Left colon (tissue), 2 donors: Measurements from ENCODE around the gene RXFP1. TPM values are rescaled to one million over a fixed set of nuclear protein-coding genes. Genes with fewer than 3 reads are reported as not detected.
A peak's percentile ranks its signal among the peaks of the same experiment; 100 is the strongest.
"Not testable (repeated sequence)": the region's sequence is repeated elsewhere in the genome, so short reads cannot be mapped to it uniquely, and the experiment has no call there.

Experiments used
- ATAC-seq: fragments of 200-7000 bp; cut with Tn5 transposase; one replicate; pipeline ENCODE4 v1.9.1; 2020; ENCODE audit warnings: mild to moderate bottlenecking, moderate library complexity
- DNase-seq, 2 donors: peaks; one replicate each; pipeline ENCODE4 v3.0.0-alpha.2; 2020
- intact Hi-C, 2 donors: fragments of 100-400 bp; cut with DNase I in 1 of 2; cut with micrococcal nuclease in 1 of 2; formaldehyde crosslinking; loops; one replicate each; pipeline versions ENCODE4 v1.11.2 to v1.14.0; 2022; cut with DNase I, micrococcal nuclease
- total RNA-seq, 2 donors: library from RNA; stranded (reverse); fragmentation: NEBNext Ultra II Directional; extraction: Animal tissue kit (Norgen Biotek cat#: 25700); gene quantifications; one replicate each; pipeline ENCODE4 v1.2.1, GENCODE V29; 2021
- donor health status: DM: no; HTN: no; CAD: no.
- donor health status: DM: yes; HTN: yes; CAD: no.

The RXFP1 gene
- total RNA-seq, 2 donors from 2014 or later, result 0.18 to 0.28 TPM

GRCh38 chr4:158663255-158663654 is 141.6 kb downstream of the RXFP1 start:
- intact Hi-C loops, ATAC-seq, DNase-seq: not testable (repeated sequence)

GRCh38 chr4:158663707-158664625 is 142.3 kb downstream of the RXFP1 start:
- intact Hi-C loops, ATAC-seq, DNase-seq: not testable (repeated sequence)

- no peak for DNase-seq
- ATAC-seq, result no peak
- intact Hi-C loops, result no loop called here
These were observed 143.1 kb downstream of the RXFP1 start for GRCh38 chr4:158664806-158665205.

GRCh38 chr4:158666892-158667291 is 145.2 kb downstream of the RXFP1 start:
- DNase-seq (no peak), ATAC-seq (no peak)
- intact Hi-C loops, result no loop called here

- intact Hi-C loops, result no loop called here
- ATAC-seq (no peak), DNase-seq (no peak)
These were observed 146.0 kb downstream of the RXFP1 start for GRCh38 chr4:158667651-158668198.

GRCh38 chr4:158669310-158669709 is 147.6 kb downstream of the RXFP1 start:
- ATAC-seq, result no peak
- no peak for DNase-seq
- intact Hi-C loops, result no loop called here

- ATAC-seq (peak; percentile 38), DNase-seq (peak; percentile 78)
- intact Hi-C loops, result no loop called here
These were observed 149.4 kb downstream of the RXFP1 start for GRCh38 chr4:158670975-158671664.

- intact Hi-C loops, result no loop called here
- peak; percentile 0 for ATAC-seq
- no peak for DNase-seq
These were observed 149.9 kb downstream of the RXFP1 start, which contains the start of gene C4orf46 for GRCh38 chr4:158671665-158671914. C4orf46 (minus strand) TSS chr4:158671887; CDS start chr4:158671801, 86 bp downstream.

- intact Hi-C loops, result no loop called here
- DNase-seq (peak; percentile 98 to 99), ATAC-seq (peak; percentile 88)
These were observed 150.5 kb downstream of the RXFP1 start, which contains the start of gene ETFDH for GRCh38 chr4:158671915-158672806. ETFDH (plus strand) TSS chr4:158672296; CDS start chr4:158672457, 161 bp downstream.

GRCh38 chr4:158673633-158674032 is 152.0 kb downstream of the RXFP1 start:
- no peak for ATAC-seq
- intact Hi-C loops, result no loop called here
- DNase-seq, result no peak

- no peak for DNase-seq
- intact Hi-C loops, result no loop called here
These were observed 154.4 kb downstream of the RXFP1 start for GRCh38 chr4:158676076-158676475.

GRCh38 chr4:158678767-158679166 is 157.1 kb downstream of the RXFP1 start:
- ATAC-seq, result peak; percentile 91
- DNase-seq, result no peak
- intact Hi-C loops, result no loop called here

More at GRCh38 chr4:158676076-158676475, 154.4 kb downstream of the RXFP1 start:
- ATAC-seq, result no peak

GRCh38 chr4:158681629-158682028 is 159.9 kb downstream of the RXFP1 start:
- DNase-seq (no peak), ATAC-seq (peak; percentile 57)
- intact Hi-C loops, result no loop called here

GRCh38 chr4:158682066-158682465 is 160.4 kb downstream of the RXFP1 start:
- DNase-seq, result no peak
- intact Hi-C loops, result no loop called here
- no peak for ATAC-seq

- DNase-seq (no peak), ATAC-seq (no peak)
- intact Hi-C loops, result no loop called here
These were observed 167.1 kb downstream of the RXFP1 start for GRCh38 chr4:158688813-158689212.
